Smooth muscle cell (in vitro differentiated cells): ENCODE measurements around the gene SULT2B1. TPM values are rescaled to one million over a fixed set of nuclear protein-coding genes. Genes with fewer than 3 reads are reported as not detected.

Experiments used
- DNase-seq: peaks from one replicate; lab custom pipeline; 2025; ENCODE audit not compliant: unreplicated experiment; lab: John Stamatoyannopoulos, UW
- H2AFZ ChIP-seq: fragments of 200-600 bp; sonication (generic); 2 replicates; pipeline ENCODE4 v1.6.0; 2016; ENCODE audit warnings: antibody characterized with exemption, low read depth, mild to moderate bottlenecking
- H3F3A ChIP-seq: fragments of 200-600 bp; sonication (generic); 2 replicates; pipeline ENCODE4 v1.6.0; 2017; ENCODE audit warnings: antibody characterized with exemption, low read depth
- H3K27ac ChIP-seq: fragments of 200-600 bp; sonication (generic); 2 replicates; pipeline ENCODE4 v1.5.1; 2016; ENCODE audit warnings: low read depth, mild to moderate bottlenecking
- H3K27me3 ChIP-seq: fragments of 200-600 bp; sonication (generic); 2 replicates; pipeline ENCODE4 v1.6.1; 2016; ENCODE audit warnings: low read depth, mild to moderate bottlenecking
- H3K36me3 ChIP-seq: fragments of 200-600 bp; sonication (generic); 2 replicates; pipeline ENCODE4 v1.5.1; 2016; ENCODE audit warnings: low read depth
- H3K4me1 ChIP-seq: fragments of 200-600 bp; sonication (generic); 2 replicates; pipeline ENCODE4 v1.5.1; 2016; ENCODE audit warnings: low read depth
- H3K4me2 ChIP-seq: fragments of 200-600 bp; sonication (generic); 2 replicates; pipeline ENCODE4 v1.6.0; 2016; ENCODE audit warnings: mild to moderate bottlenecking
- H3K4me3 ChIP-seq: fragments of 200-600 bp; sonication (generic); 2 replicates; pipeline ENCODE4 v1.5.1; 2016; ENCODE audit warnings: mild to moderate bottlenecking
- H3K79me2 ChIP-seq: fragments of 200-600 bp; sonication (generic); 2 replicates; pipeline ENCODE4 v1.6.0; 2016; ENCODE audit warnings: low read depth, mild to moderate bottlenecking
- H3K9ac ChIP-seq: fragments of 200-600 bp; sonication (generic); 2 replicates; pipeline ENCODE4 v1.6.0; 2016; ENCODE audit warnings: low read depth
- H3K9me3 ChIP-seq: fragments of 200-600 bp; sonication (generic); replicated peaks from 2 replicates; pipeline ENCODE4 v1.5.1; 2016; ENCODE audit warnings: low read depth
- H4K20me1 ChIP-seq: fragments of 200-600 bp; sonication (generic); 2 replicates; pipeline ENCODE4 v1.6.0; 2016; ENCODE audit warnings: low read depth
- CTCF ChIP-seq: fragments of 200-600 bp; sonication (generic); IDR thresholded peaks from 2 replicates; pipeline ENCODE4 v1.5.1; 2017; ENCODE audit warnings: borderline replicate concordance, mild to moderate bottlenecking, antibody characterized with exemption; ENCODE audit not compliant: insufficient read depth, poor library complexity, severe bottlenecking
- WGBS: methylation state at CpG from one replicate; pipeline ENCODE4 v1.1.7; 2016; ENCODE audit warnings: low lambda C conversion rate; 5-methylcytosine and 5-hydroxymethylcytosine counted together
- polyA plus RNA-seq: library from polyadenylated mRNA; unstranded; fragments of >200 nt; fragmentation: Nextera tagmentation; extraction: Ambion mirVana; gene quantifications from 2 replicates; pipeline ENCODE4 v1.2.1, GENCODE V29; 2016
- total RNA-seq: library from RNA; depleted of rRNA; stranded (reverse); fragments of >200 nt; gene quantifications from 2 replicates; pipeline ENCODE4 v1.2.3, GENCODE V29; 2014

Gene SULT2B1
- total and polyA plus RNA-seq, 2 experiments from 2014 or later, result 1.7 to 2.3 TPM

- H3K4me1 ChIP-seq, result peaks cover 31% of the 10 kb centered on the region
- peaks cover 38% of the 10 kb centered on the region for H4K20me1 ChIP-seq
- H3K27ac ChIP-seq, result peak overlapping the region; percentile 79
- no peak for DNase-seq
- H3F3A ChIP-seq, result peaks cover 21% of the 10 kb centered on the region
- TF ChIP-seq CTCF, result no peak
- peak overlapping the region; percentile 78 for H3K9ac ChIP-seq
- peak overlapping the region; percentile 85 for H3K4me2 ChIP-seq
- H3K9me3 ChIP-seq, result no peaks in the 10 kb centered on the region
- 42% methylated on average over 6 of the region's 6 CpGs for WGBS
- peaks cover 3% of the 10 kb centered on the region for H3K36me3 ChIP-seq
- H2AFZ ChIP-seq, result peak overlapping the region; percentile 78
- no peaks in the 10 kb centered on the region for H3K27me3 ChIP-seq
- H3K4me3 ChIP-seq, result peak overlapping the region; percentile 93
- H3K79me2 ChIP-seq, result peaks cover 27% of the 10 kb centered on the region
These were observed 68.0 kb downstream of the SULT2B1 start for GRCh38 chr19:48619692-48620585.

GRCh38 chr19:48623556-48624066 is 71.6 kb downstream of the SULT2B1 start:
- Histone ChIP-seq H3K4me3 (peak overlapping the region; percentile 65), H3K9ac (peak overlapping the region; percentile 68), H3K79me2 (peaks cover 3% of the 10 kb centered on the region), H3K4me2 (peak overlapping the region; percentile 82), H2AFZ (peak overlapping the region; percentile 40), H3K36me3 (no peaks in the 10 kb centered on the region), H3K27ac (peak overlapping the region; percentile 79), H3K4me1 (peaks cover 18% of the 10 kb centered on the region), H4K20me1 (peaks cover 1% of the 10 kb centered on the region), H3F3A (no peaks in the 10 kb centered on the region), H3K27me3 (no peaks in the 10 kb centered on the region), H3K9me3 (no peaks in the 10 kb centered on the region)
- 27% methylated on average over 8 of the region's 8 CpGs for WGBS
- no peak for TF ChIP-seq CTCF
- no peak for DNase-seq

GRCh38 chr19:48624067-48624594 is 72.2 kb downstream of the SULT2B1 start:
- H2AFZ ChIP-seq, result peak overlapping the region; percentile 40
- no peaks in the 10 kb centered on the region for H3K27me3 ChIP-seq
- H3F3A ChIP-seq, result no peaks in the 10 kb centered on the region
- 1% methylated on average over 39 of the region's 40 CpGs for WGBS
- no peaks in the 10 kb centered on the region for H4K20me1 ChIP-seq
- peak overlapping the region; percentile 65 for H3K4me3 ChIP-seq
- TF ChIP-seq CTCF, result no peak
- H3K4me1 ChIP-seq, result peaks cover 18% of the 10 kb centered on the region
- no peaks in the 10 kb centered on the region for H3K36me3 ChIP-seq
- H3K27ac ChIP-seq, result peak overlapping the region; percentile 79
- H3K9ac ChIP-seq, result peak overlapping the region; percentile 72
- H3K4me2 ChIP-seq, result peak overlapping the region; percentile 92
- H3K9me3 ChIP-seq, result no peaks in the 10 kb centered on the region
- peak; percentile 91 for DNase-seq
- no peaks in the 10 kb centered on the region for H3K79me2 ChIP-seq
